Panc1 (cell line): ENCODE measurements around the gene CUEDC1. TPM values are rescaled to one million over a fixed set of nuclear protein-coding genes. Genes with fewer than 3 reads are reported as not detected.

ENCODE experiments used
- ATAC-seq: fragments of 200-7000 bp; cut with Tn5 transposase; 2 replicates; pipeline ENCODE4 v1.9.1; 2020; ENCODE audit warnings: mild to moderate bottlenecking, moderate library complexity
- BruUV-seq: library from RNA; stranded (reverse); fragments of 400-500 nt; replicated peaks from 2 replicates; lab custom pipeline; 2021; lab: Mats Ljungman, UMichigan
- CTCF ChIA-PET: fragments of 300-600 bp; sonication (Branson Sonifier 250); formaldehyde crosslinking; loops from one replicate; lab custom pipeline; 2022; ENCODE audit warnings: antibody characterized with exemption; lab: Charles Lee
- POLR2A ChIA-PET: fragments of 300-600 bp; sonication (Branson Sonifier 250); formaldehyde crosslinking; loops from one replicate; lab custom pipeline; 2022; ENCODE audit warnings: antibody characterized with exemption; lab: Charles Lee
- DNase-seq: peaks from one replicate; pipeline ENCODE4 v3.0.0-alpha.2; 2010; ENCODE audit warnings: low read depth, low spot score
- H3K27ac ChIP-seq: 2 replicates; pipeline ENCODE4 v1.5.1; 2011; ENCODE audit warnings: mild to moderate bottlenecking, low read length, inconsistent platforms
- H3K27me3 ChIP-seq: fragments of 200-500 bp; sonication (Bioruptor generic); 2 replicates; pipeline ENCODE4 v1.6.0; 2014; ENCODE audit warnings: low read length, inconsistent platforms; ENCODE audit not compliant: control insufficient read depth, insufficient read depth
- H3K36me3 ChIP-seq: fragments of 200-500 bp; sonication (Bioruptor generic); 2 replicates; pipeline ENCODE4 v1.5.1; 2014; ENCODE audit warnings: inconsistent platforms, mild to moderate bottlenecking, low read length, moderate library complexity; ENCODE audit not compliant: control insufficient read depth, insufficient read depth
- H3K4me1 ChIP-seq: 2 replicates; pipeline ENCODE4 v1.5.1; 2011; ENCODE audit warnings: inconsistent platforms, mild to moderate bottlenecking, low read length, moderate library complexity; ENCODE audit not compliant: control insufficient read depth, insufficient read depth
- H3K4me3 ChIP-seq, 2 experiments: 2 replicates each; pipeline ENCODE4 v1.5.1; 2011 to 2012; ENCODE audit warnings: low read depth in 2 of 2, low read length in 2 of 2, mild to moderate bottlenecking in 2 of 2, inconsistent platforms in 1 of 2, moderate library complexity in 1 of 2
- H3K9me3 ChIP-seq: fragments of 200-500 bp; sonication (Bioruptor generic); 2 replicates; pipeline ENCODE4 v1.5.1; 2014; ENCODE audit warnings: low read depth, mild to moderate bottlenecking, inconsistent platforms, low read length, moderate library complexity; ENCODE audit not compliant: control insufficient read depth, insufficient read depth
- CTCF ChIP-seq: fragments of 450-650 bp; IDR thresholded peaks from 2 replicates; pipeline ENCODE4 v1.5.1; 2017; ENCODE audit warnings: mild to moderate bottlenecking
- POLR2AphosphoS5 ChIP-seq: IDR thresholded peaks from 2 replicates; pipeline ENCODE4 v1.6.1; 2012; ENCODE audit warnings: mild to moderate bottlenecking, low read depth, low read length, moderate library complexity
- SIN3A ChIP-seq: IDR thresholded peaks from 2 replicates; pipeline ENCODE4 v1.6.1; 2012; ENCODE audit warnings: low read depth, mild to moderate bottlenecking, low read length, moderate library complexity, borderline replicate concordance; ENCODE audit not compliant: insufficient read depth
- TCF7L2 ChIP-seq: IDR thresholded peaks from 2 replicates; pipeline ENCODE4 v1.6.1; 2011; ENCODE audit warnings: mild to moderate bottlenecking, low read depth, low read length, inconsistent platforms
- in situ Hi-C: cut with HindIII; loops from 2 replicates; pipeline ENCODE4 v1.10.0; 2016; ENCODE audit warnings: low sequenced_read_pairs, low pct_unique_long_range_greater_than_20kb
- intact Hi-C: fragments of 100-400 bp; cut with micrococcal nuclease; formaldehyde crosslinking; loops from one replicate; pipeline ENCODE4 v1.10.0; 2022; ENCODE audit not compliant: unreplicated experiment
- total RNA-seq: library from RNA; stranded (reverse); gene quantifications from one replicate; pipeline ENCODE4 v1.2.1, GENCODE V29; 2021; ENCODE audit not compliant: unreplicated experiment
- TF ChIP-seq, protein P1 (sequence below), 2 experiments: IDR thresholded peaks; 2 replicates each; pipeline ENCODE4 v1.6.1; 2011 to 2012; ENCODE audit warnings: low read depth in 2 of 2, control low read depth in 1 of 2, low read length in 1 of 2, mild to moderate bottlenecking in 1 of 2, moderate library complexity in 1 of 2; ENCODE audit not compliant: insufficient read depth in 1 of 2

The CUEDC1 gene
- total RNA-seq, 1 experiment from 2014 or later = 103 TPM

DNA sequence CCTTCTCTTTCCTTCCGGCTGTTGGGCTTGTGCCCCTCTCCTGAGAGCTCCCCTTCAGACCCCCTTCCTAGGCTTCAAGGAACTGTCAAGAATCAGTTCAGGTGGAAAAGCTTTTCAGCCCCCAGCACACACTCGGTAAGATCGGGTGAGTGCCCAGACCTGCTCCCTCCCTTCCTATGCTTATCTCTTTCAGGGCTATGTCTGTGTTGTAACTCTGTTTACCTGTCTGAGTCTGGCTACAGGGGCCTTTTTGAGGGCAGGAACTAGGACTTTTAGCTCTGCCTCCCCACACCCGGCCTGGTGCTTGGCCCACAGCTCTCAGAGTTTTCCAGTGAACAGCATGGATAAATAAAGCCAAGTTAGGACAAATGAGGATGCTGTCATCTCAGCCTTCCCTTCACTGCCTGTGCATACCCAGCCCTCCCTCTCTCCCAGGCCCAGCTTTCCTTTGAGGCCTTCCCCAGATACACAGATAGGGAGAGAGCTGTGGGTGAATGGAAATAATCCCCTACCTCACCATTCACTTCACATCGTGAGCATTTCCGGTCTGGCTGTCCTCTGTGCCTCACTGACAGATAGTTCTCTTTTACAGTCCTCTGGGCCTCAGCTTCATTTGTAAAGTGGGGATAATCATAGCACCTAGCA lies 99.7 kb downstream of the CUEDC1 start:
- in situ Hi-C loops = loop anchor here (5.0 kb wide), 1 partner anchor 142 kb away; no protein-coding TSS in a partner anchor
- Histone ChIP-seq H3K27ac (no peak overlapping the region), H3K4me1 (peaks cover 43% of the 10 kb centered on the region), H3K4me3 (no peak overlapping the region), H3K9me3 (no peaks in the 10 kb centered on the region), H3K36me3 (peaks cover under 1% of the 10 kb centered on the region; the same call in 1 of the 2 replicates), H3K27me3 (no peaks in the 10 kb centered on the region)
- TF ChIP-seq TCF7L2 (no peak), CTCF (no peak), POLR2AphosphoS5 (no peak), SIN3A (no peak)
- TF ChIP-seq, protein P1, sequence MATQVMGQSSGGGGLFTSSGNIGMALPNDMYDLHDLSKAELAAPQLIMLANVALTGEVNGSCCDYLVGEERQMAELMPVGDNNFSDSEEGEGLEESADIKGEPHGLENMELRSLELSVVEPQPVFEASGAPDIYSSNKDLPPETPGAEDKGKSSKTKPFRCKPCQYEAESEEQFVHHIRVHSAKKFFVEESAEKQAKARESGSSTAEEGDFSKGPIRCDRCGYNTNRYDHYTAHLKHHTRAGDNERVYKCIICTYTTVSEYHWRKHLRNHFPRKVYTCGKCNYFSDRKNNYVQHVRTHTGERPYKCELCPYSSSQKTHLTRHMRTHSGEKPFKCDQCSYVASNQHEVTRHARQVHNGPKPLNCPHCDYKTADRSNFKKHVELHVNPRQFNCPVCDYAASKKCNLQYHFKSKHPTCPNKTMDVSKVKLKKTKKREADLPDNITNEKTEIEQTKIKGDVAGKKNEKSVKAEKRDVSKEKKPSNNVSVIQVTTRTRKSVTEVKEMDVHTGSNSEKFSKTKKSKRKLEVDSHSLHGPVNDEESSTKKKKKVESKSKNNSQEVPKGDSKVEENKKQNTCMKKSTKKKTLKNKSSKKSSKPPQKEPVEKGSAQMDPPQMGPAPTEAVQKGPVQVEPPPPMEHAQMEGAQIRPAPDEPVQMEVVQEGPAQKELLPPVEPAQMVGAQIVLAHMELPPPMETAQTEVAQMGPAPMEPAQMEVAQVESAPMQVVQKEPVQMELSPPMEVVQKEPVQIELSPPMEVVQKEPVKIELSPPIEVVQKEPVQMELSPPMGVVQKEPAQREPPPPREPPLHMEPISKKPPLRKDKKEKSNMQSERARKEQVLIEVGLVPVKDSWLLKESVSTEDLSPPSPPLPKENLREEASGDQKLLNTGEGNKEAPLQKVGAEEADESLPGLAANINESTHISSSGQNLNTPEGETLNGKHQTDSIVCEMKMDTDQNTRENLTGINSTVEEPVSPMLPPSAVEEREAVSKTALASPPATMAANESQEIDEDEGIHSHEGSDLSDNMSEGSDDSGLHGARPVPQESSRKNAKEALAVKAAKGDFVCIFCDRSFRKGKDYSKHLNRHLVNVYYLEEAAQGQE (IDR thresholded peaks at IDR 0.05; ENCODE audit: insufficient read depth in 1 of 2, low read depth in 2 of 2, low read length in 1 of 2) = no peak
- ChIA-PET CTCF (interaction anchor here (0.7 to 1.2 kb wide), 2 partner anchors 139 to 144 kb away, joined by 3 to 5 read pairs; no protein-coding TSS in a partner anchor), POLR2A (interaction anchor here (0.6 kb wide), 1 partner anchor 11 kb away, joined by 8 read pairs; no protein-coding TSS in a partner anchor)
- intact Hi-C loops = loop anchor here (2.0 to 5.0 kb wide), 2 partner anchors 92 to 257 kb away; no protein-coding TSS in a partner anchor
- no TSS peak for BruUV-seq
- ATAC-seq (no peak), DNase-seq (no peak)

GRCh38 chr17:57853695-57854094 lies 101.5 kb downstream of the CUEDC1 start:
- Histone ChIP-seq H3K4me1 (peaks cover 31% of the 10 kb centered on the region), H3K9me3 (no peaks in the 10 kb centered on the region), H3K27ac (no peak overlapping the region), H3K27me3 (no peaks in the 10 kb centered on the region), H3K36me3 (peaks cover 15% of the 10 kb centered on the region), H3K4me3 (no peak overlapping the region)
- intact Hi-C loops = no loop called here
- POLR2A ChIA-PET = no interaction called here
- CTCF ChIA-PET = no interaction called here
- ATAC-seq (no peak), DNase-seq (no peak)
- no TSS peak for BruUV-seq
- TF ChIP-seq TCF7L2 (no peak), POLR2AphosphoS5 (no peak), SIN3A (no peak), CTCF (no peak)
- TF ChIP-seq, protein P1 (IDR thresholded peaks at IDR 0.05; ENCODE audit: insufficient read depth in 1 of 2, low read depth in 2 of 2, low read length in 1 of 2) = no peak
- in situ Hi-C loops = no loop called here
